Ammon's horn (tissue), 1 donor: ENCODE measurements around the gene RPGRIP1L.

Experiments
- DNase-seq: peaks from one replicate; pipeline ENCODE4 v3.0.0-alpha.2; 2016; ENCODE audit warnings: low spot score

Gene RPGRIP1L

GRCh38 chr16:53651357-53651756 lies 52.3 kb downstream of the RPGRIP1L start:
- no peak for DNase-seq

DNA sequence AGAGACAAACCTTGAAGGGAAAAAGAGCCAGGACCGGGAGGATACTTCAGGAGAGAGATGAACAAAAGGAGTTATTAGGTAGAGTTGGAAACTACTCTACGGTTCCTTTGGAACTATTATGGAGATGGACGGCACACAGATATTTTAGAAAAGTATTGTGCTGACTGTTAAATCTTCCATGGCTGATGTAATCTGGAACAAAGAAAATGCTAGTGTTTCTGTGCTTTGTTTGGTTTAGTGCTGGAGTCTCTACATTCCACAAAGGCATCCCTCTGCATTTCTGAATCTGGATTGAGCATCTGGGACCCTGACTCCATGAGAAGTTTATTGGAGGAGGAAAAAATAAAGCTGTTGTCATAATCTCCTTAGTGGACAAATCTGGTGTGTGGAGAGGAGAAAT lies 57.2 kb downstream of the RPGRIP1L start:
- DNase-seq = no peak

- no peak for DNase-seq
These were observed 60.2 kb downstream of the RPGRIP1L start for GRCh38 chr16:53643474-53643873.

DNA sequence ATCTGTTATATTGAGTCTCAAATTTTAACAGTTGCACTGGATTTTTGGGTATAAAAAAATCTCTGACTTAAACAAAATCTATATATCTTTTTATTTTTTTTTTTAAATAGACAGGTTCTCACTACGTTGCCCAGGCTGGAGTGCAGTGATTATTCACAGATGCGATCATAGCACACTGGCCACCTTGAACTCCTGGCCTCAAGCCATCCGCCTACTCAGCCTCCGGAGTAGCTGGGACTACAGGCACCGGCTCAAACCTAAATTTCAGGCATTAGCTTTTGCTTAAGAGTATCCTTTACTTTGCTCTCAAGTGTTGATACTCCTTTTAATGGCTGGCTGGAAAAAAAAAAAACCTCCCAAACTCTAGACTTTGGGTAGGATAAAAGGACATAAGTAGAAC lies 61.6 kb downstream of the RPGRIP1L start:
- DNase-seq = no peak

DNA sequence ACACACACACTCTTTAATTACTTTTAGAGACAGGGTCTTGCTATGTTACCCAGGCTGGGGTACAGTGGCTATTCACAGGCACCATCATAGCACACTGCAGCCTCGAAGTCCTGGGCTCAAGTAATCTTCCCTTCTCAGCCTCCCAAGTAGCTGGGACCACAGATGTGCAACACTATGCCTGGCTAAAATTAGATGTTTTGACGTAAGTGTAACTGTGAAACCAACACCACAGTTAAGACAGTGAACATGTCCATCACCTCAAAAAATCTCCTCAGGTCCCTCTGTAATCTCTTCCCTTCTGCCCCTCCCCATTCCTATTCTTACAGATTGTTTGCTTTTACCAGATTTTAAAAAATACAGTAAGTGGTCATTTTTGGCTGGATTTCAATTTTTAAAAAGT lies 66.7 kb downstream of the RPGRIP1L start:
- DNase-seq = no peak

DNA sequence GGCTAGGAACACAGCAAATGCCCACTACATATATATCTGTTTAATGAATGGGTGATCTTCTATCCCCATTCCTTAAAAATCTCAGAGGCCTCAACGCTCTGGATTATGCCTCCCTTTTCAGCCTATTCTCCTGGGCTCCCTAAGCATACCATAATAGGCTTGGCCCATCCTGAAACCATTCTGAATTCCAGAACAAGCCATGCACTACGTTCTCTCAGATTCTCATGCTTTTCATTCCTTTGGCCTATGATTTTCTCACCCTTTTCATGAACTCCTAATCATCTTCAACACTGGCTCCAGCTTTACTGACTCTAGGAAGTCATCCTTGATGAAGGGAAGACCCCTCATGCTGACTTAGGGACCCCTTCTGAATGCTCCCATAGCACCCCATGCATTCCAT lies 71.1 kb downstream of the RPGRIP1L start:
- no peak for DNase-seq

DNA sequence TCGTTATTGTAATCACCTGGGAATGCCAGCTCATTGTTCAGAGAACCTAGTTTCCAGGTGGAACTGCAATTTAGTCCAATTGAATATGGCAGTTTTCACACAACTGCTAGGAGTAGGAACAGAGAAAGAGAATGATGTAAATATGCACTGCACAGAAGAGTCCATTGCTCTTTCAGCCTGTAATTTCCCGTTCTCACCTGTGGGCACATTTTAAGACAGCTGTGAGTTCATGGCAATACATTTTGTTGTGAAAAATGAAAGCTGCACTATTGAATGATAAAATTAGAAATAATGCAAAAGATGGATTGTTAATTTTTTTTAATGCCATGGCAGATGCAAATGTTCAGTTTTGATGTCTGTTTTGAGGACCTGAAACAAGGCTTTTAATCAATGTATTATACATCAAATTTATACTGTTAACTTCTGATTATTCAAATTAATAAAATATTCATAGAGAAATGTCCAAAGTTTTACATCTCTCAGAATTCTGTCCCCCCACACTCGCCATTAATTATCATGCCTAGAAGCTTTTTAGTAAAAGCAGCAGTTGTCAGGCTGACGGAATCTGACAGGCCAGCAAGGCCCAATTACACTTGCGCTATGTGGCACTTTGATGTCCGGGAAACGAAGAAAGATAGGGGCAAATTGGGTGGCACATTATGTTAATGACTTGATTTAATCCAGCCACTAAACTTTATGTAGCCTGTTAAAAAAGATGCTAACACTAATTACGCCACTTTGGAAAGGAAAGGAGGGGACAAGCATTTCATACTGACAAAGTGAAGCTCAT lies 72.2 kb downstream of the RPGRIP1L start:
- no peak for DNase-seq

- no peak for DNase-seq
These were observed 73.9 kb downstream of the RPGRIP1L start for GRCh38 chr16:53629607-53630312.

DNA sequence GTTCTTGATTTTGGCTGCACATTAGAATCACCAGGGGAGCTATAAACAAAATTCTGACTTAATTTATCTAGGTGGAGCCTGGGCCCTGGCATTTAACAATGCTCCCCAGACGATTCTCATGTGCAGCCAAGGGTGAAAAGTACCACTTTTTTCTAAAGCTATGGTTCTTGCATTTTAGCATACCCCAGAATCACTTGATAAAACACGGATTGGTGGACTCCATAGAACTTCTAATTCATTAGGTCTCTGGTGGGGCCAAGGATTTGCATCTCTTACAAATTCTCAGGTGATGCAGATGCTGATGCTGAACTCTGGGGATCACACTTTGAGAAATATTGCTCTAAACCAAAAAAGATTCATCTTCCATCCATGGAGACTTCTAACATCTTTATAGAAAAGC lies 74.5 kb downstream of the RPGRIP1L start:
- DNase-seq = no peak

GRCh38 chr16:53626811-53627210 lies 76.8 kb downstream of the RPGRIP1L start:
- no peak for DNase-seq

GRCh38 chr16:53626161-53626560 lies 77.5 kb downstream of the RPGRIP1L start:
- no peak for DNase-seq

GRCh38 chr16:53625221-53625620 lies 78.4 kb downstream of the RPGRIP1L start:
- DNase-seq = no peak

DNA sequence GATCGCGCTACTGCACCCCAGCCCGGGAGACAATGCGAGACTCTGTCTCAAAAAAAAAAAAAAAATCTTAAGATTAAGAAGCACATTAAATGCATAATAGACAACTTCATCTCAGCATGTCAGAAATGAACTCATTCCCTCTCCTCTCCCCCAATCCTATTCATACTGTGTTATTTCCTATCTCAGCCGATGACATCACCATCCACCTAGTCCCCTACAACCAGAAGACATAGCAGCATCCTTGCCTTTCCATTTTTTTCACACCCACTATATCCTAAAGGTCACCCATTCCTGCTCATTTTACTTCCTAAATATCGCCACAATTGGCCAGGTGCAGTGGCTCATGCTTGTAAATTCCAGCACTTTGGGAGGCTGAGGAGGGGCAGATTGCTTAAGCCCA lies 81.3 kb downstream of the RPGRIP1L start:
- no peak for DNase-seq

DNA sequence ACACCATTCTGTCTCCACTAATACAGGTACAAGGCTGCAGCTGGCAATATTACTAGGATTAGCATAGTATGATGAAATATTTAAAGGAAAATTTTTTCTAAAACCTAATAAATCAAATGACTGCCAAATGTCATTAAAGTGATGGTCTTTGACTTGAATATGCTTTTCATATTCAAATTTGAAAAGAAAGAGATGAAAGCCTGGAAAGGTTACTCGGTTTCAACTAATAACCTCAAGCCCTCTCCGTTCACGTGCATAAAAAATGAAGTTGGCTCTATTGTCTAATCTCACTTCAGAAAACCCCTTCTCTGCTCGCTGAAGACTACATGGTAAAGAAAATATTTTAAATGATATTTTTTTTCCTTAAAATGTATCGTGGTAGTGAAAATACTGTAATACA lies 83.2 kb downstream of the RPGRIP1L start:
- DNase-seq = no peak

GRCh38 chr16:53619235-53619634 lies 84.4 kb downstream of the RPGRIP1L start:
- DNase-seq = no peak

DNA sequence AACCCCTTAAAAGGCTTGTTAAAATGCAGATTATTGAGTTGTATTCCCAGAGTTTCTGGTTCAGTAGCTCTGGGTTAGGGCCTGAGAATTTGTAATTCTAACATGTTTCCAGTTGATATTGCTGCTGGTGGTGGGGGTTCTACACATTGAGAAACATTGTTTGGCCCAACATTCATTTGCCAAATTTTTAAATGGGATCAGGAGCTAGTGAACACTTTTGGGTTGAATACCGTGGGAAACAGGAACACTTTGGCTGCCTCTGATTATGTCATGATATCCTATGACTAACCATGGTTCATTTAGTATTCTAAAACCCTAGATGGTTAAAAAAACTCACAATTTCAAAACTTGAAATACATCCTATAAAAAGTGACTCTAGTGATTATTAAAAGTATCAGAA lies 89.3 kb downstream of the RPGRIP1L start:
- no peak for DNase-seq

GRCh38 chr16:53612003-53612402 lies 91.7 kb downstream of the RPGRIP1L start:
- no peak for DNase-seq

DNA sequence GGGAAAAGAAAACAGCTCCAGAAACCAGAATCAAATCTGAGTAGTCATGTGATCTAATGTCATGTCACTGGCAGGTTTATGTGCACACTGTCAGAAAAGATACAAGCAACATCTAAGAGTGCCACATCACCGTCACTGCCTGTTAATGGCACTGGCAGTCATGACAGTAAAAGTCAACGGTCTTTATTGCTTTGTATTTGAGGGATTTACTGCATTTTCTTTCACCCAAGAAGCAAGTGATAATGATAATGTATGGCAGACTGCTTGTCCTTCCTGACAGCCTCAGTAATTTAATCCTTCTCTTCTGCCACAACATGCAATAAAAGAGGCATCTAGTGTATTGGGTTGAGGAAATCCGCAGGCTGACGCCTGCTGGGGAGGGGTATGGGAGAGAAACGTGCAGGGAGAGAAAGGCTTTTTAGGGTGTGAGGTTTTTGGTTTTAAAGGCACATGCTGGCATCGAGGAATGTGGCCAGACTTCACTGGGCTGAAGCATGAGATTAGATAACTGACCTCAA lies 92.4 kb downstream of the RPGRIP1L start:
- no peak for DNase-seq

DNA sequence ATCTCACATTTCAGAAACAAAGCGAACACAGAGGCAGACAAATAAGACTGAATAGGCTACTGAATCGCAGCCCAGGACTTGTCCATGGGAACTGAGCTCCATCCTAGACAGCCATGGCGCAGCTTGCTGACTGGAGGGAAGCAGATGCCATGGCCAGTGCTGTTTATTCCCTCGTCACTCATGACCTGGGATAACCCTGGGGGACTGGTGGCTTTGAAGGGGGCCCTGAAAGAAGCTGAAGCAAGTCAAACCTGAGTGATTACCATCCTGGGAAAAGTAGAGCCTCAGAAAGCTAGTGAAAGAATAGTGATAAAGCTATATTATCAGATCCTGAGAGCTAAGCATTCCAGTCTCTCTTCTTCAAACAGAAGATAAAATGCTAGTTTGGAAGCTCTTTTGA lies 94.1 kb downstream of the RPGRIP1L start:
- DNase-seq = no peak

GRCh38 chr16:53608094-53608493 lies 95.6 kb downstream of the RPGRIP1L start:
- DNase-seq = no peak

DNA sequence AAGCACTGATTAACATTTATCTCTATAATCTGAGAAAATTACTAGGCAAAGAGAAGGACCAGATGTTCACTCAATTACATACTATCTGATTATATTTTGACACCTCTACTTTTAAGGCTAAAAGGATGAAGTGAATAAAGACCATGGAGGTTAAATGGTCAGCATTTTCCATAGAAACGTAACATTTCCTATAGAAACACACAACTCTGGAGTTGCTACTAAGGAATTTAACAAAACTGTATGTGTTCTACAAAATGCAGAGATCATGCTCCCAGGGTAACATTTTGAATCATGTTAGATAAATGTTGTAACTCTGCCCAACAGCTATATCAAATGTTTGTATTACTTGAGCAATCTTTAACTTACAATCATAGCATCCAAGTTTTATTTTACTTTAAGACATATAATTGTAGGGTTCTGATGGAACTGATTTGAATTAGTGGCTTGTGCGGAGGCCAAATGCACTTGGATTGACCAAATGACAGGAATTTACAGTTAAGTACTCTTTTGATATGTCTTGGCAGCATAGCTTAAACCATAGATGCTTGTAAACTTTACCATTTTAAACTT lies 97.7 kb downstream of the RPGRIP1L start:
- DNase-seq = no peak

DNA sequence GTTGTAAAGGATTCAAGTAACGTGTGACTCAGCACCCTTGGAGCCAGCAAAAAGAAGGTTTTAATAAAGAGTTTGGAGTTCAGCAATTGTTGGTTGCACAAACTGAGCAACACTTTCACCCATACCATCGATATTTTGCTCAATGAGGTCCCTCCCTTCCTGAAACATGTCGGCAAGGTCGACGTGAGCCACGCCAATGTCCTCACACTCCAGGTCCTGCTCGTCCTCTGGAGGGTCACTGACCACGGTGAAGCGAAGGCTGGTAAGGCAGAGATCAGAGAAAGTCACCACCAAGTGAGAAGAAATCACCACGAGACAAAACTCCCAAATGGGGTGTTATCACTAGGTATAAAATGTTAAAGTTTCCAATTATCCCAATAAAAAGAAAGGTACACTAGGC lies 98.3 kb downstream of the RPGRIP1L start:
- DNase-seq = no peak

DNA sequence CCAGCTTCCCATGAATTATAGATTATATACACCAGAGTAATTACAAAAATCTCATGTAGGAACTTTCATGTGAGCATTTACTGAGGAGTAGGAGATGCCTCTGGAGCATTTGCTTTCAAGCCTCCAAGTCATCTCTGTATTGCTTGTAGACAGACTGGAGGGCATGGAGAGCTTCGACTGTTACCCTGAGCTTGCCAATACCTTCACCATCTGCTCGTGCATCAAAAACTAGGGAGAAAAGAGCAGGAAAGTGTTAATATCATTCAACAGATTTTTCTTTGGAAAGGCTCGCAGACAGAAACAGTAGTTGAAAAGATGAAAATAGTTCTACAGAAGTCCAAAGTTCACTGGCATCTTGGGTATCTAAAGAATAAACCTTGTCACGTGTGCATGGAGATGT lies 101.7 kb downstream of the RPGRIP1L start:
- no peak for DNase-seq
